Fibroblast of upper back skin (primary cell): Measurements from ENCODE around the gene SLC2A9.

ENCODE experiments used
- DNase-seq: peaks from one replicate; pipeline ENCODE4 v3.0.0-alpha.2; 2013

Gene SLC2A9

DNA sequence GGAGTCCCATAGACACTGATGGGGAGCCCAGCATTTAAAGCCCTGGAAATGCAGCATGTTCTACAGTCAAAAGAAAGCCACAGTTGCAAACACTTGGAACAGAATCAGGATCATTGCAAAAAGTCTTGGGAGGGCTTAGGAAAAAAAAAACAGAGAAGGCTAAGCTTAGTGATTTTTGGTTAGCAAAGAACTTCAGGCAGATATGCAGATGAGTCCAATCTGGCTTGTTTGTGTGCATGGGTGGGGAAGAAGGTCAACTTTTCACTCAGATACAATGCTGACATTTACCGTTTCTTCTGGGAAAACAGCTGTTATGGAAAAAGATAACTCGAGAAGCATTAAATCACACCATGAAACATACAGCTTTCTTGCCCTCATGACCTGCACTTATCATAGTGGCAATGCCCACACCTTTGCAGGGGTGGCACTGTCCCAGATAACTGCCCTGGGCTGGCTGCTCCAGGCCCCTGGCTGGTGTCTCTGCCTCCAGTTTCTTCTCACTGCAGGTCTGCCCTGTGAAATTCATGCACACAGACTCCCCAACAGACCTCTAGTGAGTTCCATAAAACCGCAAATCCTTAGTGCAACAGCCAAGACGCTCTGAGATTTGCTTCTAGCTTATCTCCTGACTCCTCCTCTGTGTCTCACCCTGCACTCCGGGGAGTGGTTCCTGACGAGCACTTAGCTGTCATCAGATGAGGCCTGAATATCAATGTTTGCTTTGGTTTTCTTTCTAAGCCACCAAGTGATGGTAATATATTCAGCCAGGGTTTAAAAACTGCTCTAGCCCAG is 140.7 kb downstream of the SLC2A9 start:
- peak; percentile 3 for DNase-seq

DNA sequence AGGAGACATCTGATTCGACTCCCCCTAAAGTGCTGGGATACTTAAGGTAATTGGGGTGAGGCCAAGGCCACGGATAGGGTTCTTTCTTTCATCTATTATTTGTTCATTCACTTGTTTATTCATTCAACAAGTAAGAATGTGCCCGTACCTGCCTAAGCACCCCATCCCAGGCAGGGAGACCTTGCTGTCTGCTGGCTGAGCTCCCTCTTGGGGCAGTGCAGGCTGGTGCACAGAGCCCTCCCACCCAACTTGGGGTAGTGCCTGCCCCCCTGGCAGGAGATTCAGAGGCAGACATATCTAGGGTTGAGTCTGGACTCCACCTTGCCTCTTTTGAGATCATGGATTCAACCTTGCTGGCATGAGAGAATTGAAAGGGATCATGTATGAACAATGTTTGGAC is 144.2 kb downstream of the SLC2A9 start:
- no peak for DNase-seq

- no peak for DNase-seq
These were observed 145.8 kb downstream of the SLC2A9 start for GRCh38 chr4:9875516-9875915.

- DNase-seq = no peak
These were observed 146.9 kb downstream of the SLC2A9 start for GRCh38 chr4:9874385-9874784.

DNA sequence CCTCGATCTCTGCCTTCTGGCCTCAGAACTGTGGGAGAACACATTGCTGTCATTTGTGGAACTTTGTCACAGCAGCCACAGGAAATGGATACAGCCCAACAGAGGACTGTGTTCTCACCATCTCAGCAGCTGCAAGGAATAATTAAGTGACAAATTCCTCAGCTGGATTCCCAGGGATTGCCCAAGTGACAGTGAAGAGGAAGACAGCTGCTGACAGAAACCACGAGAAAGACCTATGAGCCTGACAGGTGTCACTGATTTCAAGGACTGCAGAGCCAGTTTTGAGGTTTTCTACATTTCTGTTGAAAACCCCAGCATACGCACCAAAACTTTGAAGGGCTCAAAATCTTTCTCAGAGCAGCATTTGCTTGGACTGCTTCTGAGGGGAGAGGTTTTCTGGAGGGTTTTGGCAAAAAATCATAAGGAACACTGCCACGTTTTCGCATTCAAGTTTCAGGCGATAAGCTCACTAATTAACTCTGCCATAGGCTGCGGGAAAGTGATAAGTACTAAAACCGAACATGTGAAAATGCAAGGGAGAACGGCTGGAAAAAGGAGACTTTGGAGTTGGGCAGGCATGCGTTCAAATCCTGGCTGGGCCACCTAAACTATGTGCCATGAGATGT is 151.0 kb downstream of the SLC2A9 start:
- no peak for DNase-seq

GRCh38 chr4:9867751-9868425 is 153.4 kb downstream of the SLC2A9 start:
- DNase-seq = no peak

- no peak for DNase-seq
These were observed 154.4 kb downstream of the SLC2A9 start for GRCh38 chr4:9866931-9867330.

DNA sequence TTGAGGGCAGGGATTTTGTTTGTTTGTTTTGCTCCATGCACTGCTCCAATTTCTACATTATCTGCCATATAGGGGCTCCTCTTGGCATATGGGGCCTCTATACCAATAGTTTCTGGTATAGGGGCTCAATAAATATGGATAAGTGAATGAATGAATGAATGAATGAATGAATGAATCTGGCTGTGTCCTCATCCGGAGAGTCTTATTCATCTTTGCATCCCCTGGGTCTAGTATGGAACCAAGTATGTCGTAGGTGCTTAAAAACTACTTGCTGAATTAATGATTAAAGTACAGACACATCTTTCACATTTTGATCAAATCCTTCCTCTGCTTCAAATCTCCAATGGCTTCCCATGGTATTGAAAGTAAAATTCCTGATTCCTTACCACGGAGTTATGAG is 159.7 kb downstream of the SLC2A9 start:
- no peak for DNase-seq

- no peak for DNase-seq
These were observed 161.5 kb downstream of the SLC2A9 start for GRCh38 chr4:9859810-9860209.

- DNase-seq = no peak
These were observed 171.8 kb downstream of the SLC2A9 start for GRCh38 chr4:9849538-9849920.

GRCh38 chr4:9847968-9848748 is 173.1 kb downstream of the SLC2A9 start:
- DNase-seq = no peak

DNA sequence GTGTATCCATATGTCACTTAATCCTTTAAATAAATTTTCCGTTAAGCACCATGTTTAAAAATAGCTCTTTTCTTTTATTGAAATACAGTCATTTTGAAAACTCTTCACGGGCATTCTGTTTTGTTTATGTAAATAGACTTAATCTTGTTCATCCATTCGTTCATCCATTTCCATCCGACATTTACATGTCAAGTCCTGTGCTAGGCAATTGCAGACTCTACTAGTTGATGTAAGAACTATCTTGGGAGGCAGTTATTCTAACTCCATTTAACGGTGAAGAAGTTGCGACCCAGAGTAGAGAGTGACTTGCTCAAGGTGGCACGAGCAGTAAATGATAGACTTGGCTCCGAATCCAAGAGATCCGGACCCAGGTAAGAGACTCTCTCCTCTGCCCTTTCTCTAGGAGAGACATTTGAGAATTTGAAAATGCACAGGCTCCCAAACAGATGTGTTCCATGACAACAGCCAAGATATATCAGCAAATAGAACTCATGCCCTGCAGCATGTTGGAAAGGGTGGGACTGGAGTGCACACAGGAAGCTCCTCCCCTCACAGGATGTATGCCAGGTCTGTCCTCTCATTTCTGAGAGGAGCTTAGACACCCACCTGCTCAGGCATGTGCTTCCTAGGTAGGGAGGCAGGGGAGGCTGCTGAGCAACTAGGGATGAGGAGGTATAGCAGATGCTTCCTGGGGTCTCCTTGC is 175.4 kb downstream of the SLC2A9 start:
- no peak for DNase-seq

- no peak for DNase-seq
These were observed 180.2 kb downstream of the SLC2A9 start for GRCh38 chr4:9841072-9841471.

- no peak for DNase-seq
These were observed 185.9 kb downstream of the SLC2A9 start for GRCh38 chr4:9835430-9835829.

DNA sequence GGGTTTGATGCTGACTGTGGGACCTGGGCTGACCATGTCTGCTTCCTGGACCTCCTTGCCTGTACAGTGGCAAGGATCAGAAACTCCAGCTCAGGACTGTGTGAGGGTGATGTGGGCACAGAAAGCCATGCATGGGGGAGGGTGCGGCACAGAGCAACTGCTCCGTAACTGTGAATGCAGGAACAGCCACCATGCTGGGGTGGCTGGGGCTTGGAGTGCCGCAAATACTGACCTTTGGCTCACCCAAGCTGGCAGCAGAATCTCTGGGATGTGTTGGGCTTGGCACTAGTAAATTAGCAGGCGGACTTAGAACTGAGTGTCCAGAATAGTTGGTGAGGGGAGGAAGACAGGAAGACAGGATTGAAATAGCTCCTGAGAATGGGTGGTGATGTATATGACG is 187.9 kb downstream of the SLC2A9 start:
- no peak for DNase-seq

GRCh38 chr4:9832640-9833039 is 188.7 kb downstream of the SLC2A9 start:
- DNase-seq = no peak

GRCh38 chr4:9826551-9826950 is 194.7 kb downstream of the SLC2A9 start:
- no peak for DNase-seq

DNA sequence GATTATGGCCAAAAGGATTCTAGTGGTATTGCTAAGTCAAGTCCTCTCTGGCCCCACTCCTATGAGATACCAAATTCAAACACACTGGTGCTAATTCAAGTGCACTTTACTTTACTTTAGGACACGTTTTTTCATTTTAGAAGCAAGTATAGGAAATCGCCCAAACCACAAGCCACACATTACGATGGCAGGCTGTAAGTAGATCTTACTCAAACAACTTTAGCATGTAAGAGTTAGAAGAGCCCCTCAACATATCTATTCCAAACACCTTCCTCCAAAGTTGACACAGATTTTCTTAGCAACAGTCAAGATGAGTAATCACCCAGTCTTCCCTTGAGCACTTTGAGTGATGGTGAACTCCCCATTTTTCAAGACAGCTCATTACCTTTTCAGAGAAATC is 196.2 kb downstream of the SLC2A9 start:
- DNase-seq = no peak

- DNase-seq = no peak
These were observed 201.0 kb downstream of the SLC2A9 start for GRCh38 chr4:9820343-9820742.

DNA sequence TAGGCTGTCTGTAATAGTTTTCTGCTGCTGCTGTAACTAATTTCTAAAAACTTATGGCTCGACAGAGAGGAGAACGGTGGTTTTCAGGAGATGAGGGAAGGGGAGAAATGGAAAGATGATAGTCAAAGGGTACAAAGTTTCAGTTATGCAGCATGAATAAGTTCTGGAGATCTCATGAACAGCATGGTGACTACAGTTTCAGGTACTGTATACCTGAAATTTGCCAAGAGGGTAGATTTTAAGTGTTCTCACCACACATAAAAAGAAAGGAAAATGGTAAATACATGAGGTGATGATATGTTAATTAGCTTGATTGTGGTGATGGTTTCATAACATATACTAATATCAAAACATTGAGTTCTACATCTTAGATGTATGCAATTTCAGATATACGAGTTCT is 205.0 kb downstream of the SLC2A9 start:
- DNase-seq = no peak

DNA sequence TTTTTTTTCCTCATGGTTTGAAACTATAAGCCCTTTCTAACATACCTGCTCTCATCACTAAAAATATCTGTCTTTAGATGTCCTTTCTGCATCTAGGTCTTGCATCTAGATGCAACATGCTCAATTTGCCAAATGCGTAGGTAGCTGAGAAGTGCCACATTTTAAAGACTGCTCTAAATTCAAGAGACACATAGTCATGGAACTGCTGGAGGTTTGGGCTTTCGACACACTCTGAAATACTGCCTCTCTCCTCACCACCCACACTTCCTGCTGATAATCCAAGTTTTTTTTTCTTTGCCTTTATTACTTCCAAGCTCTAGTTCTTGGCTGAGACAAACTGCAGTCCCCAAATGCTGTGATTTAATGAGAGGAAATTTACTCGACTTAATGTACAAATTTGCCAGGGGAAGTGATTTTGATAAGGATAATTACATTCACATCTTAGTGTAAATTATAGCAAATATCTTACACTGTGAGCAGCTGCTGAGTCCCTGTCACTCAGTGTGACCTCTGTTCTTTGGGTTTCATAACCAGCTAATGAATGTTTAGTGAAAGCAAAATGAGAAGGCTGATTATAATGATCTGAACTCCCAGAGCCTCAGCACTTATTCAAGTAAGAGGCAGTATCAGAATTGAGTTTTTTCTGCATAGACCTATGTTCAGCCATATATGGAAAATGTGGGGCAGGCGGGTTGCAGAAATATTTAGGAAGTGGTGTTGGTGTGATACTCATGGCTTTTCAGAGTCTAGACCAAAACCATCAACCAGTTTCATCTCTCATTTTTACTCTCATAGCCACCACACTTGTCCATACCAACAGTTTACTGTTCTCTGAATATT is 208.6 kb downstream of the SLC2A9 start:
- no peak for DNase-seq

GRCh38 chr4:9811806-9812205 is 209.5 kb downstream of the SLC2A9 start:
- DNase-seq = no peak
